ENCODE results near the gene RNPC3.
"Not testable (repeated sequence)": the region's sequence is repeated elsewhere in the genome, so short reads cannot be mapped to it uniquely, and the experiment has no call there.

Gene RNPC3

DNA sequence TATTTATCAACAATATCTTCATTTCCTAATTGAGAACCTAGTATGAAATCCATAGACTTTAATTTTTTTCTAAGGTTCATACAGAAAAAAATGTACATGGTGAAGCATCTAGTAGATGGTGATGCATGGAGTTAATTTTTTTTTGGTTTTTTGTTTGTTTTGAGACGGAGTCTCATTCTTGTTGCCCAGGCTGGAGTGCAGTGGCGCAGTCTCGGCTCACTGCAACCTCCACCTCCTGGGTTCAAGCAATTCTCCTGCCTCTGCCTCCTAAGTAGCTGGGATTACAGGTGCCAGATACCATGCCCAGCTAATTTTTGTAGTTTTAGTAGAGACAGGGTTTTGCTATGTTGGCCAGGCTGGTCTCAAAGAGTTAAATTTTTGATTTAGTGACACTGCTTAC, 35.6 kb downstream of the RNPC3 start:
- not testable (repeated sequence) for DNase-seq (ENCODE audit: low read depth)

DNA sequence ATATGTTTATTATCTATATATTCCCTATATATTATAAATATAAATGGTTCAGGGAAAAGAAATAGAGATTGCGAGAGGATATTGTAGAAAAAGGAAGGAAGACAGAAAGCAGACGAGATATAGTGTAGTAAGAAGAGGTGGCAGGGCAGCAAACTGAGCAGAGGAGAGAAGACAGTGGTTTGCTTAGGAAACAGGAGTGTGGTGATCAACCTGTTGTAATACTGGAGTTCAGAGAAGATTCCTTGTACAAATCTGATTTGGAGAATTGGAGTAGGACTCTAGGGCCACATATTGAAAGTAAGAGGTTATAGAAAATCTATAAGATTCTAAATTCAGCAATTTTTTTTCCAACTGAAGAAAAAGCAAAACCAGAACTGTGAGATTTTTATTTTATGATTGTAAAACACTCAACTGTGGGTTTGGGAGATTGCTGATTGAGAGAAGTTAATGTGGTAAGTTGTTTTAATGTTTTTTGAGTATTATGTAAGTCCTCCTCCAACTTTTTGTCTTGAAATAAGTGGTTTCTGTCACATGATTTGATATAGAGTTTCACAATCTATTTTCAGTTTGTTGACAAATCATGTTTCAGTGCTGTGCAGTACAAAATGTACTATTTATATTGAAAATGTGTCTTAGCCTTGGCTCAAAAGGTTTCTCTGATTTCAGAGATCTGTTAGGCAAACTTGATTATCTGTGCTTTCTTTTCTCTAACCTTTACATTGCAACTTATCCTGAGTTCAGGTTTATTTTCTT, 36.3 kb downstream of the RNPC3 start:
- no peak for DNase-seq (ENCODE audit: low read depth)

DNA sequence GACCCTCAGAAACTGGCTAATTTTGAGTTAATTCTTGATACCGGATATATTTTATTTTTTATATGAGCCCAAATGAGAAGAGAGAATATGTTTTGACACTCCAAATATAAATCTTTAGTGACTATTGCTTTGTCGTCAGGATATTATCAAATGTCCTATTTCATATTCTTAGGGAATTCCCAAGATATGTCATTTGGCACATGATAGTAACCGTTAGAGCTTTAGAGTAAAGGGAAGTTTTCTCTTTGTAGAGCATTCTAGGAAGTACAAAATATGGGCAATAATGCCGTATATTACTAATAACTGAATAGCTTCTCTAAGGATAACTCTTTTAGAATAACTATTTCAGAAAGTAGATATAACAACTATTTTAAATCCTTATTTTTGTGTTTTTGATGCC, 37.6 kb downstream of the RNPC3 start:
- DNase-seq (ENCODE audit: low read depth): no peak

DNA sequence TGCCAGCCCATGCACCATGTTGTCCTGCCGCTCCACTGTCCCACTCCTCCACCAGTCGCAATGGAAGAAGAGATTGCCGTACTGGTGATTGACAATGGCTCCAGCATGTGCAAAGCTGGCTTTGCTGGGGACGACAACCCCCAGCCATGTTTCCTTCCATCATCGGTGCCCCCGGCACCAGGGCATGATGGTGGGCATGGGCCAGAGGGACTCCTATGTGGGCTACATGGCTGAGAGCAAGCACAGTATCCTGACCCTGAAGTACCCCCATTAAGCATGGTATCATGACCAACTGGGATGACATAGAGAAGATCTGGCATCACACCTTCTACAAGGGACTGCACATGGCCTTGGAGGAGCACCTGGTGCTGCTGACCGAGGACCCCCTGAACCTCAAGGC, 44.0 kb downstream of the RNPC3 start:
- no peak for DNase-seq (ENCODE audit: low read depth)

DNA sequence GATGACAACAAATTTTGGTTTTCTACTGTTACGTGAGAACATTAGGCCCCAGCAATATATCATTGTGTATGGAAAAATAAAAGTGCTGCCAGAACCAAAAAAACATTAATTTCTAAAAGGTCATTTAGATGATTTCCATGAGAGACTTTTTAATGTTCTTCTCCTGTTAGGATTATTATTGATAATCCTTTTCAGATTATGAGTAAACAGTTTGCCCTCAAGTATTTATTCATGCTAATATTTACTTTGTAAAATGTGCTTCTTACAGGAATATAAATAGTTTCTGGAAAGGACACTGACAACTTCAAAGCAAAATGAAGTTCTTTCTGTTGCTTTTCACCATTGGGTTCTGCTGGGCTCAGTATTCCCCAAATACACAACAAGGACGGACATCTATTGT, 45.8 kb downstream of the RNPC3 start, which contains the start of gene AMY2B:
TSS of gene AMY2B (plus strand) at position 301 of the 400 bp plus-strand sequence. CDS start at position 315, 14 bp downstream.
- not testable (repeated sequence) for DNase-seq (ENCODE audit: low read depth)

DNA sequence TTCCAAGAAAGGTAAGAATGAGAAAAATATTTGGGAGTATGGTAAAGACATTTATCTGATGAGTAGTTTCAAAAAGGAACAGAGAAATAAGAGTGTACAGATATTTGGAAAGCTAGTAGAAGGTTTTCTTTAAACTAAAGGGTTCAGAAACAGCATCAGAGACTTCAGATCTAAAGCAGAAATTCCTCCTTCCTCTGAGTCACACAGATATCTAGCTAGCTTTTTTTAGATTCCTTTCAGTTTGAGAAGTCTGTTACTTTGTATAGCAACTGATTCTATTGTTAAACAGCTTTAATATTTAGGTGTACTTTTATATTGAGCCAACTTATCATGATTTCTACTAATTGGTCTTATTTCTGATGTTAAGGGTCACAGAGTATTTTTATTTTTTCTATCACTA, 50.6 kb downstream of the RNPC3 start:
- no peak for DNase-seq (ENCODE audit: low read depth)

DNA sequence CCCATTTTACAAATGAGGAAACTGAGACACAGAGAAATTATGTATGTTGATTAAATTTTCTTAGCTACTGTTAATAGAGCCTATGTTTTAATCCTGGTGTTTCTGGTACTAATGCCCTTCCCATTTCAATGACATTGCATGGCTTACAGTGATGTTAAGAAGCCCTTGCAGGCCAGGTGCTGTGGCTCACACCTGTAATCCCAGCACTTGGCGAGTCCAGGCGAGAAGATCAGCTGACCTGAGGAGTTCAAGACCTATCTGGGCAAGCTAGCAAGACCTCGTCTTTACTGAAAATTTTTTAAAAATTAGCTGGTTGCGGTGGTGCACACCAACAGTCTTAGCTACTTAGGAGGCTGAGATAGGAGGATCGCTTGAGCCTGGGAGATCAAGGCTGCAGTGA, 51.3 kb downstream of the RNPC3 start:
- DNase-seq (ENCODE audit: low read depth): not testable (repeated sequence)

DNA sequence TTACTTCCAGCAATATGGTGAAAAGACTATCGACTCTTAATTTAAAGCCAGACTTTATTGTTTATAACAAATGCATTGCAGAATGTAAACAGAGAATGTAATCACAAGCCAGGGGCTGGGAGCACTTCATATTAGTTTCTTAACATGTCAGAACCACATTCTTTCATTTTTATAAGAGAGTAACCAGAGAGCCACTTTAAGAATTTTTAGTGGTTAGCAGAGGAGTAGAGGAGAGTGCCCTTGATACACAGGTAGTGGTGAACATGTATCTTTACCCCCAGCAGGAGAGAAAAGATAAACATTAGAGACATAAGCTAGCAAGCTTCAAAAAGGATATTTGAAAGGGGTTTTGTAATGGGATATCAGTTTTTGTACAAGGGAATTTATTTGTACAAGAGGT, 57.0 kb downstream of the RNPC3 start:
- no peak for DNase-seq (ENCODE audit: low read depth)

DNA sequence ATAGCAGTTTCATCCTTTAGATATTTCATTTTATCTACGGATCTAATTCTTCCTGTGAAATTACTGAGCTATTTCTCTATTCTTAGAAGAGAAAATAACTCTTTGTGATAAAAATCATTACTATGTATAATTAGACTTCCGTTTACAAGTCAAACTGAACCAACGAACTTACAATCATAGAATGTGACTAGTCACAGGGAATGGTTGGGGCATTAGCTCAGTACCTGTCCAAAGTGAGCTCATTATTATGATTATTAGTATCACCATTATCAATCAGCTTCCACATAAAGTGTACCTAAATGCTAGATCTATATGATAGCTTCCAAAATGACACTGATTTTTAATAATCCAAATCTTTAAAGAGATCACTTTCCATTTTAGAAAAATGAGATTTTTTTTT, 58.4 kb downstream of the RNPC3 start:
- DNase-seq (ENCODE audit: low read depth): no peak

DNA sequence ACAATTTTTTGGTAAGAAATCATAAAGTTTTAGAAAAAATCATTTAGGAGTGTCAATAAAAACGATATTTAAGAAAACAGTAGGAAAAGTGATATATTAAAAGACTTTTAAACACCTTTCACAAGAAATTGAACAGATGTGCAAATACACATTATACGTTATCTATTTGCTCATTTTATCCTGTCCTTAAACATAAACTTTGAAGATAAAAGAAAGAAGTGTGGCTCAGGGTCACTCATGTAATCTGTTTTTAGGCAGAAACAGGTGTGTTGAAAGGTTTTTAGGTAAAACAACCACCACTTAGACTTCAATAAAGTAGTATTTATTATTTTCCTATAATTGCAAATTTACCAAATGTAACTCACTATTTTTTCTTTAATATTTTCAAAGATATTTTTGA, 59.0 kb downstream of the RNPC3 start:
- DNase-seq (ENCODE audit: low read depth): no peak

DNA sequence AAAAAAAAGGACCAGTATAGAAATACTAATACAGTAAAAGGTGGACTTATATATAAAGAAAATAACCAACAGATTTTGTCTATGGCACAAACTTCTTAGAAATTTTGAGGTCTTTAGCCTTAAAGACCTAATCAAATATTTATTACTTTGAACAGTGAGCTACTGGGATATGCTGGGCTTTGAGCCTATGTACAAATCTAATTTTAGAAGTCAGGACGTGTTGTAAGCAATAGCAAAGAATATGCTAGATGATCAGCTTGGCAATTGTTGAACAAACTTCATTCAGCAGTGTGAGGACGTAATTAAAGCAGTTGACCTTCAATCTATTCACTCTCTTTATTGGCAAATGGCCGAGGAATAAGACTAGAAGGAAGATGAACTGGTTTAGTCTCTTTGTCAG, 77.2 kb downstream of the RNPC3 start:
- DNase-seq (ENCODE audit: low read depth): not testable (repeated sequence)
